ENCODE measurements around the gene PITPNM3.

Gene PITPNM3

GRCh38 chr17:6435968-6436367 is 120.4 kb downstream of the PITPNM3 start:
- peak; percentile 65 for DNase-seq

- no peak for DNase-seq
Measured at GRCh38 chr17:6435051-6435450, 121.3 kb downstream of the PITPNM3 start, which contains the start of gene AIPL1. Gene AIPL1, minus strand, starts transcription at chr17:6435121. Its CDS starts 17 bp downstream, at chr17:6435104.

- no peak for DNase-seq
Measured at GRCh38 chr17:6430769-6431168, 125.6 kb downstream of the PITPNM3 start.

- no peak for DNase-seq
Measured at GRCh38 chr17:6429266-6429665, 127.1 kb downstream of the PITPNM3 start.

- DNase-seq = no peak
Measured at GRCh38 chr17:6428207-6428965, 128.0 kb downstream of the PITPNM3 start.

GRCh38 chr17:6427279-6427781 is 129.0 kb downstream of the PITPNM3 start:
- peak; percentile 42 for DNase-seq

- DNase-seq = no peak
Measured at GRCh38 chr17:6426356-6427101, 129.8 kb downstream of the PITPNM3 start.

GRCh38 chr17:6425407-6425806 is 130.9 kb downstream of the PITPNM3 start:
- DNase-seq = no peak

- no peak for DNase-seq
Measured at GRCh38 chr17:6423931-6424330, 132.4 kb downstream of the PITPNM3 start.

GRCh38 chr17:6422654-6423241 is 133.6 kb downstream of the PITPNM3 start:
- DNase-seq = no peak

- peak; percentile 84 for DNase-seq
Measured at GRCh38 chr17:6421700-6422604, 134.4 kb downstream of the PITPNM3 start.

- no peak for DNase-seq
Measured at GRCh38 chr17:6420173-6420641, 136.1 kb downstream of the PITPNM3 start.

- DNase-seq = no peak
Measured at GRCh38 chr17:6415616-6416015, 140.7 kb downstream of the PITPNM3 start.

GRCh38 chr17:6413065-6413464 is 143.3 kb downstream of the PITPNM3 start:
- DNase-seq = no peak

GRCh38 chr17:6408735-6409134 is 147.6 kb downstream of the PITPNM3 start:
- no peak for DNase-seq

GRCh38 chr17:6408276-6408675 is 148.1 kb downstream of the PITPNM3 start:
- DNase-seq = no peak

- DNase-seq = no peak
Measured at GRCh38 chr17:6402258-6402657, 154.1 kb downstream of the PITPNM3 start.
